HPDE6-E6E7 (cell line): ENCODE measurements around the gene AVP.

Experiments used
- DNase-seq: peaks from one replicate; pipeline ENCODE4 v3.0.0; 2011; ENCODE audit warnings: missing footprints; ENCODE audit errors: extremely low spot score

Gene AVP

GRCh38 chr20:3109350-3110302 is 25.1 kb upstream of the AVP start:
- DNase-seq: no peak

GRCh38 chr20:3107464-3108025 is 23.0 kb upstream of the AVP start:
- DNase-seq: no peak

DNA sequence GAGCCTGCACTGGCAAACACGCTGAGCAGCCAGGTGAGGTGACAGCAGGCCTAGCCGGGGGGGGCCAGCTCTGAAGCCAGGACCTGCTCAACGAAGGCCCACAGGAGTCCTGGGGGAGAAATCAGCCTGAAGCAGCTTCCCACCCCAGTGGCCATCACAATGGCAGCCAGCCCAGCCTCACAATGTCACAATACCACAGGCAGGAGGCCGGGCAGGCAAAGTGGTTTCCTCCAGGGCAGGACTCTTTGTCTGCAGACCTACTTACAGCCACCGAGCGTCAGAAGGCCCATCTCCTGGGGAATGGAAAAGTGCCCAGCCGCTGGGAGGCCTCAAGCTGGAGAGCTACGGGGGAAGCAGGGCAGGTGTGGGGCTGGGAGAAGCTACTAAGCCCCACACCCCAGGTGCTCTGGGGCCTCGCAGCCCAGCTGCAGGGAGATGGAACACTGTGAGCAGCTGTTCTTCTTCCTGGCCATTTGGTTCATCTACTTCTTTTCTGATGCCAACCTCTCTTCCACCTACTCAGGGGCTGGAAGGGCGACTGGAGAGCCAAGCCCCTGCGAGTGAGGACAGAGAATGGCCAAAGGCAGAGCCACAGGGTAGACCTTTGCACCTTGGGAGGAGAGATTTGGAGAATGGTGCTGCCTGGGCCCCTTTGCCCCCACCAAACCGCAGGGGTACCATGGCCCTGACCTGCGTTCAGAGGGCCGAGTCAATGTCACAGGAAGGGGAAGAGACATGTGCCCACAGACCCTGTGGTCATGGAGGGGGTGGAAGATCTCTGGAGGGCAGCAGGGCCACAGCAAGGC is 22.3 kb upstream of the AVP start:
- DNase-seq: no peak

DNA sequence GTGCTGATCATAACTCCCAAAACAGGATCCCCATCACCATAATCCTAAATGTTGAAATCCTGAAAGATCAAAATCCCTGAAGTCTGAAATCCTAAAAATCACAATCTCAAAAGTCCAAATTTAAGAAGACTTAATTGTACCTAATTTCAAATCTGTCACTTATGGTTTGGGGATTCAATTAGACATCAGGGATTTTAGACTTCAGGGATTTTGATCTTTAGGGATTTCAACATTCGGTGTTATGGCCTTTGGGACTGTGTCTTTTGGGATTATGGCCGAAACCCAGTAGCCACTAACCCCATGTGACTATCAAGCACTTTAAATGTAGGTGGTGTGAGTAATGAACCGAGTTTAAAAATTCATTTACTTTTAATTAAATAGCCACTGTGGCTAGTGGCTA is 21.7 kb upstream of the AVP start:
- no peak for DNase-seq

- DNase-seq: no peak
Measured at GRCh38 chr20:3105256-3106137, 21.0 kb upstream of the AVP start.

DNA sequence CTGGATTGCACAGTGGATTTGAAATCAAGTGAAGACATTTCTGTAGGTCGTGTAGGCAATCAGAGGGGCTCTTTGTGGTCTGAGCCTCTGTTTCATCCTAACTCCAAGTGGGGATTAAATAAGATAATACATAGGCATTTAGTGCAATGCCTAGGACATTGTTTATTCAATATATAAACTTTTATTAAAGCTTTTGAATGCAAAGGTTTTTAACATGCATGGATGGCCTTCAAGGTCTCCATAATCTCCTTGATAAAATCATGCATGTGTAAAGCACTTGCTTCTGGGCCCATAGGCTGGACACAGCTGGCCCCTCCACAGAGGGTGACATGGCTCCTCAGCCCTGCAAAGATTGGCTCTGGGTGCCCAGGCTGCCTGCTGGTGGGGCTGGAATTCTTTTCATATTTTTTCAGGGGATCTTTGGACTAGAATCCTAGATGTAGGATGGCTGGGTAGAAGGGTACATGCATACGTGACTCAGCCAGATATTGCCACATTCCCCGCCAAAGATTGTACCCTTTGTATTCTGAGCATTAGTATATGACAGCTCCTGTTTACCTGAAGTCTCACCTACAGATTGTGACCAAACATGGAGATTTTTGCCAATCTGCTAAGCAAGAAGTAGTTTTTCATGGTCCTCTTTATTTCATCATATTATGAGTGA is 19.0 kb upstream of the AVP start:
- no peak for DNase-seq

GRCh38 chr20:3102575-3103368 is 18.2 kb upstream of the AVP start:
- no peak for DNase-seq

- no peak for DNase-seq
Measured at GRCh38 chr20:3101737-3102574, 17.4 kb upstream of the AVP start.

DNA sequence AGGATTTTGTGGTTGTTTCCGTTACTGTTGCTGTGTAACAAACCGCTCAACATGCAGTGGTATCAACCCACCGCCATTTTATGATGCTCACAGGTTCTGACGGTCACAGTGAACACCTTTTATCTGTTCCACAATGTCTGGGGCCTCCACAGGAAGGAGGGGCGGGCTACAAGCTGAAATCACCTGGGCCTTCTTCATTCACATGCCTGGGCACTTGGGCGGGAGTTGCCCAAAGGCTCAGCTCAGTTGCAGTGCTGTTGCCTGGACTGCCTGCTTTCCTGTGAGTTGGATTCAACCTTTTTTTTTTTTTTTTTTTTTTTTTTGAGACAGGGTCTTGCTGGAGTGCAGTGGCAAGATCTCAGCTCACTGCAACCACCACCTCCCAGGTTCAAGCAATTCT is 16.7 kb upstream of the AVP start:
- no peak for DNase-seq

- no peak for DNase-seq
Measured at GRCh38 chr20:3100480-3100879, 16.0 kb upstream of the AVP start.

DNA sequence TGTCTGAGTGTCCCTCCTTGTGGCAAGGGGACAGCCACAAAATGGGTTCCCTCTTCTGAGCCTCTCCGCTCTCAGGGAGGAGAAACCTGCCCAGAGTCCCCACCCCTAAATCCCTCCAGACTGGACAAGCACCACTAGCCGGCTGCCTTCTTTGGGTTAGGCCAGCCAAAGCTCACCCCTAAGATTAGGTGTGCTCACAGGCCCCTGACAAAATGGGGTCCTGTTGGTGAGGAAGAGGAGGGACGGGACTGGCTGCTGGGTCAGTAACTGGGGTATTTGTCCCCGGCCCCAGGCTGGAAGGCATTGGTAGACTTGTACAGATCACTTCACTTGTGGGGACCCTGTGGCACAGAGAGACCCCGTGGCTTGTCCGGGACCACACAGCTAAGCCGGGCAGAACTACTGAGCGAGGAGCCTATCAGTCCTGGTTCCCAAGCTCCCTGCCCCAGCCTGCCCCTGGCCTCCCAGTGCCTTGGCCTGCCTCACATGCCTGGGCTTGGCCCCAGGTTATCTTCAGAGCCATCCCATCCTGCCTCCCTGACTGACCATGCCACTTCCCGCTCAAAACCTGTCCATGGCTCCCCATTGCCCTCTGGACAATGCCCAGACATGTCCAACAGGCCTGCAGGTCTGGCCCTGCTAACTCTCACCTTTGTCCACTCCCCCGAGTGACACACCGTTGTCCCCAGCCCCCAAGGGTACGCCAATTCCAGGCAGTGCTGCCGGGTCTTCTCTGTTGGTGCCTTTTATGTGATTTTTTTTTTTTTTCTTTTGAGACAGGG is 10.5 kb upstream of the AVP start:
- no peak for DNase-seq

DNA sequence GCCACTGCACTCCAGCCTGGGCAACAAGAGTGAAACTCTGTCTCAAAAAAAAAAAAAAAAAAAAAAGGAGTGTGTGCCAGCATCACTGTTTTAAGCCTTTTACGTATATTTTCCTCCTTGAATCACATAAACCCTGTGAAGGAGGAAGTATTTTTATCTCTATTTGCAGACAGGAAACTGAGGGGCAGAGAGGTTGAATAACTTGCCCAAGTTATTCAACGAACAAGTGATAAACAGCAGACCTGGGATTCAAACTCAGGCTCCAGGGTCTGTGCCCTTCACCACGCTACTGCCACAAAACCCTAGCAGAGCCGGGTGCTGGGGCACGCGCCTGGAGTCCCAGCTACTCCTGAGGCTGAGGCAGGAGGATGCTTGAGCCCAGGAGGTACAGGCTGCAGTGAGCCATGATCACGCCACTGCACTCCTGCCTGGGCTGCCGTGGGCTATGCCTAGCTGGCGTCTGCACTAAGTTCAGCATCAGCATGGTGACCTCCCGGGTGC is 9.4 kb upstream of the AVP start:
- no peak for DNase-seq

DNA sequence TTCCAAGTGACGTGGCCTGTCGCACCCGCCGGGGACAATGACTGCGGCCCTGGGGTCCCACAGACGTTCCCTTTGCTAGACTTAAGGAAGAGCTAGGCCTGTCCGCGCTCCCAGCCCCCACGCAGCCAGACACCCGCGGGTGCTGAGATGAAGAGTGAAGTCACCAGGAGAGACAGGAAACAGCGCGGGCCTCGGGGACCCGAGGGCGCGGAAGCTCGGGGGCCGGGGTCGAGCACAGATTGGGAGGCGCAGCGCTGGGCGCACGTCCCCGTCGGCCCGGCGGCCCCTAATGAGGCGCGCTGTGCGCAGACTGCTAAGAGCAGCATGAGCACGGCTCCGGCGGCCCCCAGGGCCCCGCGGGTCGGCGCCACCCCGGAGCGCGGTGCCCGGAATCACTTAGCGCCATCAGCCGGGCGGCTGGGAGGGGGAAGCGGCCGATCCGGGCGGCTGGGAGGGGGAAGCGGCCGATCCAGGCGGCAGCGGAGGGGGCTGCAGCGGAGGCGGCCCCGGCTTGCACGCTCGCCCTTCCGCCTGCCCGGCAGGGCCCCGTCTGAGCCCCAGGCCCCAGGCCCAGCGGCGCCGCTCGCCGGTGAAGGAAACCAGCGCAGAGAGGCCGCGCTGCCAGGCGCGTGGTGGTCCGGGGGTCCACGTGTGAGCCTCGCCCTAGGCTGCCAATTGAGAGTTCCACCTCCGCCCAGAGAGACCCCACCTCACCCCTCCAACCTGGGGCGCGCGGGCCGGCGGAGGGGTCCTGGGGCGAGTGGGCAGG is 8.3 kb upstream of the AVP start:
- DNase-seq: no peak

DNA sequence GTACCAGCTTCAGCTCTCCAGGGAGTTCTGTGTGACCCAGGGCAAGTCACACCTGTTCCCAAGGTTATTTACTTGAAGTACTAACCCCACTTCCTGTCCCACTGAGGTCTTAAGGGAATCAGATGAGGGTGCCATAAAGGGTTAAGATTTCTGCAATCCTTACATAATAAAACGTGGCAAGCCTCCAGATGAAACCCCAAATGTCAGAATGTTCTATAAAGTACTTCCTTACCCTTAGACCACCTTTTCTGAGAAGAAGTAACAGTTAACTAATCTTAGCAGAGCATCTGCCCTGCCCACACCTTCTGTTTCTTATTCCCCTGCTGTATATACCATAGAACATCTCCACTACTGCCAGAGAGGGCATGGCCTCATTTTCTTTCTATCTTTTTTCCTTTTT is 6.0 kb upstream of the AVP start:
- DNase-seq: no peak

- no peak for DNase-seq
Measured at GRCh38 chr20:3088031-3088430, 3.5 kb upstream of the AVP start.

- no peak for DNase-seq
Measured at GRCh38 chr20:3085571-3086072, 1.1 kb upstream of the AVP start.

DNA sequence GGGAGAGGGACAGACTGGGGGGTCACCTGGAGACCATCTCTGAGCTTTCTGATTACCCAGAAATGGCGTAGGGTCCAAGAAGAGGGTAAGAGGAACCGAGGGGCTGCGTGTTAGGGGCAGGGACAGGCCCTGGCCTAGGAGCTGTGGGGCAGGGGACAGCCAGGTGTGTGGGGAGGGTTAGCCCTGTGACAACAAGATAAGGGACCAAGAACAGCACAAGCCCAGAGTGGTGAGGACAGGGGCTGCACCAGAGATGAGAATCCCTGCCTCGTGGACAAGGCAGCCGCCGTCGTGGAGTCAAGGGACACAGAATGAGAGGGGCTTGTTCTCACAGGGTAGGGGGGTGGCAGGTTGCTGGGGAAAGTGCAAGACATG is 449 bp upstream of the AVP start:
- no peak for DNase-seq
